ENCODE measurements around the gene TRIM54.
"Not testable (repeated sequence)": the region's sequence is repeated elsewhere in the genome, so short reads cannot be mapped to it uniquely, and the experiment has no call there.

The TRIM54 gene

DNA sequence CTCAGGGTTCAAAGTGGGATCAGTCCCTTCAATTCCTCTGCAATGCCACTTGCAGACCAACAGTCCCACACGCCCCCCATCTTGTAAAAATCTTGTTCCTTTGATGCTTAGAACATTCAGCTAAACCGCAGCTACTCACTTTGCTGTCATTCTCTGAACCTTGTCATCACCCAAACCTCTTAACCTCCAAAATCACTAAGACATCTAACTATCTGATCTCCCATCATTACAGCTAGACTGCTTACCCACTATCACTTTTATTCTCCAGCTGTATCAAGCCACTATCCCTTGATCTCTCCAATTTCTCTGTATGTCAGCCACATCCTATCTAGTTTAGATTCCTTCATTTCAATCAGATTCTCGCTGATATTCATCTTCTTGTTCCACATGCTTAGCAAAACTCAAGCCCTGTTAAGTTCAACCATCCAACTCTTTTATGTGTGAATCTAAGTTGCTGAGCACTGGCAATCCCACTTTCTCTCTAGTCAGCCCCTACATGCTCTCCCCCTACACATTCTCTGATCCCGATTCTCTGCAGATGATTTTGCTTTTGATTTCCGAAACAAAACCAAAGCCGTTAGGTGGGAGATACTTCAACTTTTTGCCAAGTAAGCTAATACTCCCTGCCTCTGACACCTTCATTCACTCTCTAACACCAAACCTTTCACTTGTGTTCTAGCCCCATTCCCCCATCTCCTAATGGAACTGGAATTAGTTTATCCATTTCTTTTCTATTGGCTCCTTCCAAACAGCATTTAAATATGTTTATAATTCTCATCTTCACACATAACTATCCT lies 69.8 kb downstream of the TRIM54 start:
- no peak overlapping the region for H3K27ac ChIP-seq
- peak overlapping the region; percentile 45 for H3K4me2 ChIP-seq (ENCODE audit: low read length)
- H3K9me3 ChIP-seq (ENCODE audit: control insufficient read depth, low read length): no peaks in the 10 kb centered on the region
- TF ChIP-seq, protein P1, sequence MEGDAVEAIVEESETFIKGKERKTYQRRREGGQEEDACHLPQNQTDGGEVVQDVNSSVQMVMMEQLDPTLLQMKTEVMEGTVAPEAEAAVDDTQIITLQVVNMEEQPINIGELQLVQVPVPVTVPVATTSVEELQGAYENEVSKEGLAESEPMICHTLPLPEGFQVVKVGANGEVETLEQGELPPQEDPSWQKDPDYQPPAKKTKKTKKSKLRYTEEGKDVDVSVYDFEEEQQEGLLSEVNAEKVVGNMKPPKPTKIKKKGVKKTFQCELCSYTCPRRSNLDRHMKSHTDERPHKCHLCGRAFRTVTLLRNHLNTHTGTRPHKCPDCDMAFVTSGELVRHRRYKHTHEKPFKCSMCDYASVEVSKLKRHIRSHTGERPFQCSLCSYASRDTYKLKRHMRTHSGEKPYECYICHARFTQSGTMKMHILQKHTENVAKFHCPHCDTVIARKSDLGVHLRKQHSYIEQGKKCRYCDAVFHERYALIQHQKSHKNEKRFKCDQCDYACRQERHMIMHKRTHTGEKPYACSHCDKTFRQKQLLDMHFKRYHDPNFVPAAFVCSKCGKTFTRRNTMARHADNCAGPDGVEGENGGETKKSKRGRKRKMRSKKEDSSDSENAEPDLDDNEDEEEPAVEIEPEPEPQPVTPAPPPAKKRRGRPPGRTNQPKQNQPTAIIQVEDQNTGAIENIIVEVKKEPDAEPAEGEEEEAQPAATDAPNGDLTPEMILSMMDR (IDR thresholded peaks at IDR 0.05): no peak
- H3K4me3 ChIP-seq (ENCODE audit: low read depth, low read length): no peak overlapping the region
- H2AFZ ChIP-seq: no peak overlapping the region
- peaks cover 64% of the 10 kb centered on the region for H3K79me2 ChIP-seq
- no peaks in the 10 kb centered on the region for H3K27me3 ChIP-seq (ENCODE audit: control insufficient read depth, insufficient read depth, low read length)
- H3K36me3 ChIP-seq (ENCODE audit: control insufficient read depth, insufficient read depth, low read length): no peaks in the 10 kb centered on the region
- H3K4me1 ChIP-seq: peaks cover 13% of the 10 kb centered on the region
- H3K9ac ChIP-seq: no peak overlapping the region

- H3K9ac ChIP-seq; H3K9me3 ChIP-seq (ENCODE audit: control insufficient read depth, low read length); H3K4me3 ChIP-seq (ENCODE audit: low read depth, low read length); H3K27ac ChIP-seq; H3K36me3 ChIP-seq (ENCODE audit: control insufficient read depth, insufficient read depth, low read length); H2AFZ ChIP-seq; H3K27me3 ChIP-seq (ENCODE audit: control insufficient read depth, insufficient read depth, low read length); H3K4me2 ChIP-seq (ENCODE audit: low read length): not testable (repeated sequence)
- H3K4me1 ChIP-seq: peaks cover 13% of the 10 kb centered on the region
- peaks cover 50% of the 10 kb centered on the region for H3K79me2 ChIP-seq
Measured at GRCh38 chr2:27353386-27353761, 71.1 kb downstream of the TRIM54 start.

- H3K27ac ChIP-seq: no peak overlapping the region
Measured at GRCh38 chr2:27353762-27354596, 71.8 kb downstream of the TRIM54 start.

DNA sequence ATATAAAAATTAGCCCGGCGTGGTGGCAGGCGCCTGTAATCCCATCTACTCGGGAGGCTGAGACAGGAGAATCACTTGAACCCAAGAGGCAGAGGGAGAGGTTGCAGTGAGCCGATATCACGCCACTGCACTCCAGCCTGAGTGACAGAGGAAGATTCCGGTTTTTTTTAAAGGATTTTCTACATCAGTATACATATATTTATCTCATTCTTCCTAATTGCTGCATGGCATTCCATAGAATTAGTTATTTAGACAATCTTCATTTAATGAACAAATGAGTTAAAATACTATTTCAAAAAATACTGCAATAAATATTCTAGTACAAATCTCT lies 72.3 kb downstream of the TRIM54 start:
- Histone ChIP-seq H2AFZ (no peak overlapping the region), H3K4me1 (peaks cover 13% of the 10 kb centered on the region), H3K9ac (no peak overlapping the region), H3K36me3 (ENCODE audit: control insufficient read depth, insufficient read depth, low read length) (no peaks in the 10 kb centered on the region), H3K79me2 (peaks cover 44% of the 10 kb centered on the region), H3K27ac (no peak overlapping the region), H3K4me2 (ENCODE audit: low read length) (no peak overlapping the region), H3K27me3 (ENCODE audit: control insufficient read depth, insufficient read depth, low read length) (no peaks in the 10 kb centered on the region), H3K4me3 (ENCODE audit: low read depth, low read length) (no peak overlapping the region), H3K9me3 (ENCODE audit: control insufficient read depth, low read length) (no peaks in the 10 kb centered on the region)
- TF ChIP-seq, protein P1 (IDR thresholded peaks at IDR 0.05): no peak

More at GRCh38 chr2:27353762-27354596, 71.8 kb downstream of the TRIM54 start:
- no peak overlapping the region for H3K4me3 ChIP-seq (ENCODE audit: low read depth, low read length)
- H3K36me3 ChIP-seq (ENCODE audit: control insufficient read depth, insufficient read depth, low read length): no peaks in the 10 kb centered on the region
- H3K79me2 ChIP-seq: peaks cover 47% of the 10 kb centered on the region
- no peak overlapping the region for H2AFZ ChIP-seq
- TF ChIP-seq, protein P1 (IDR thresholded peaks at IDR 0.05): no peak
- no peak overlapping the region for H3K9ac ChIP-seq
- no peak overlapping the region for H3K4me2 ChIP-seq (ENCODE audit: low read length)
- peaks cover 13% of the 10 kb centered on the region for H3K4me1 ChIP-seq
- no peaks in the 10 kb centered on the region for H3K9me3 ChIP-seq (ENCODE audit: control insufficient read depth, low read length)
- H3K27me3 ChIP-seq (ENCODE audit: control insufficient read depth, insufficient read depth, low read length): no peaks in the 10 kb centered on the region

DNA sequence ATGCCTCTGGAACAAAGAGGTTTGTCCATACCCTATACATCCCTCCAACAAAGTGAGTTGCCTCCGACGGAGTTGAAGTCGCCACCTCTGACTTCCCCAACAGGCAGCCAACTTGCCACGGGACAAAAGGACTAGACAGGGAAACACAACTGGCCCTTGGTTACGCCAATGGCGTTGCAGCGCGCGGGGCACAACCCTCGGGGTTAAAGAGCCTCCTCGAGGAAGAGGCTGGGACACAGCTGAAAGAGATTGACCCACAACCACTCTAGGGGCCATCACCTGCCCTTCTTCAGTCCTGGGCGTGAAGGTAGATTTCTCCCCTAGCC lies 73.8 kb downstream of the TRIM54 start:
- Histone ChIP-seq H2AFZ (peak overlapping the region; percentile 99), H3K4me2 (ENCODE audit: low read length) (peak overlapping the region; percentile 99), H3K79me2 (peaks cover 31% of the 10 kb centered on the region), H3K9ac (peak overlapping the region; percentile 56), H3K27me3 (ENCODE audit: control insufficient read depth, insufficient read depth, low read length) (no peaks in the 10 kb centered on the region), H3K4me1 (peaks cover 13% of the 10 kb centered on the region), H3K4me3 (ENCODE audit: low read depth, low read length) (peak overlapping the region; percentile 89), H3K27ac (peak overlapping the region; percentile 96), H3K36me3 (ENCODE audit: control insufficient read depth, insufficient read depth, low read length) (no peaks in the 10 kb centered on the region), H3K9me3 (ENCODE audit: control insufficient read depth, low read length) (no peaks in the 10 kb centered on the region)
- TF ChIP-seq, protein P1 (IDR thresholded peaks at IDR 0.05): no peak

All from parathyroid adenoma (tissue), 2 donors.